EL (cell line): ENCODE measurements around the gene STX7.

Experiments
- DNase-seq: peaks from one replicate; pipeline ENCODE4 v3.0.0-alpha.2; 2016

STX7 gene

GRCh38 chr6:132475925-132476324, 37.0 kb downstream of the STX7 start:
- no peak for DNase-seq

DNA sequence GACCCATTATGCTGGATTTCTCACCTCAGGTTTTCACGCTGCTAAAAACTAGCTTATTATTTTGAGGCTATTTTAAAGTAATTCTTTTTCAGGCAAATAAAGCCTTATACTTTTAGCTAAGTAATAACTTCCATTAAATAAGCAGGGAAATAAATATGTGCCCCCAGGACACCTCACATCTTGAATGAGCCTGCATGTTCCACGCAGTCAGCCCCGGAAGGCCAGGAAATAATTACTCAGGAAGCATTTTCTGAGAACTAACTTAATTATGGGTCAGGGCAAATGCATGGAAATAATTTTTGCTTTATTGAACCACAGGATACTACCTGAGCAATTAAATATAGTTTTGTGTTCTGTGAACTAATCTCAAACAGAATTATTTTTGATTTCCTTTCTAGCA, 41.1 kb downstream of the STX7 start:
- DNase-seq: no peak

DNA sequence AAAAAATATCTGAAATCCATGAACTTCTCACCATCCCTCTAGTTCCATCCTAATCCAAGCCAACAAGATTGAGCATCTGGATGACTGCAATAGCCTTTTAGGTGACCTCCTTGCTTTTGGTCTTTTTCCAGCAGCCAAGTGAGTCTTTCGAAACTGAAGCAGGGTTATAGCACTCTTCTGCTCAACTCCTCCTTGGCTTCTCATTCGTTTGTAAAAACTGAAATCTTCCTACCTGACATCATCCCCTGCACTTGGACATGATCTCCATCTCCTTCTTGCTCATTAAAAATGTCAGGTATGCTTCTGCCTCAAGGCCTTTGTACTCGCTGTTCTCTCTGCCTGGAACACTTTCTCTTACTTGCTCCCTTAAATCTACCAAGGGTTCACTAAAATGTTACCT, 46.0 kb downstream of the STX7 start:
- peak; percentile 63 for DNase-seq

- DNase-seq: no peak
Observed at GRCh38 chr6:132465530-132466485, 47.1 kb downstream of the STX7 start.

DNA sequence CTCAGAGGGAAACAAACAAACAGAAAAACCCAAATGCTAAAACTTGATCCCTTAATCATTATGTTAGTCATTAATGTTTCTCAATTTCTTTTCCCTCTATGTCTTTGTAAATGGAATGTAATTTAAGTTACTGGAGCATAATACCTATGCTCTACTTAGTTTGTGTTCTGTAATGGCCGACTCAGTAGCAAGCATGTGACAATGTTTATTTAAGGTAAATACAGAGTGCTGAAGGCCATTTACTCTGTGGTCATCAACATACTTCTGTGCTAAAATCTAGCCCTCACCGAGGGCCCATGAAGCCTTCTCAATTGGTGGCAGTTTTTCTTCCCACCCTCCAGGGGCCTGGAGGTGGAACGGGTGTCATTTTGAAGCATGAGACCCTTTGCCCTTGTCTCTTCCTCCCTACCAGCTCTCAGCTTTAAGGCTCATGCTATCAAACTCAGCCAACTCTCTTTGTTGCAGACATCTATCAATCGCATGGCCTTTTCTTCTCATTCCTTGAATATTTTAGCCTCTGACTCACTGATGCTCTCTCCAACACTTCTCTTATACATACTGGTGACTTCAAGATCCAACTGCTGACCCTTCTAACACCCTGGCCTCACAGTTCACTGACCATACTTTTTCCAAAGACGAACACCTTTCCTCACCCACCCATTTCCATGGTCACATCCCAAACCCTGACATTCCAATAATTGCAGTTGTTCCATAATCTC, 48.2 kb downstream of the STX7 start:
- peak; percentile 66 for DNase-seq

DNA sequence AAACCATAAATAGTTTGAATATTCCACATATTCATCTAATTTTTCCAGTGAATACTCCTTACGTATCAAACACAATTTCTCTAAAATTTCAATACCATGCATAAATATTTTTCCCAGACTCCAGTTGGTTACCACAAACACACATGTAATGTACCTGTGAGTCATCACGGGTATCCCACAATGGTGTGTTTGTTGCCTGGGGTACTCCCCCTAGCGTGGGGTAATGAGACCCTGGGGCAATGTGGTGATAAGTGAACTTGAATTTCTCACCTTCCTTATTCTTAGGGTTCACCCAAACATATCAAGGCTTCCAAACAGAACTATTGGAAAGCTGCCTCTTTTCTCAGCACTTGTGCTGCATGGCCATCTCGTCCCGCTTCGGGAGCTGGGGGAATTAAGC, 51.0 kb downstream of the STX7 start:
- no peak for DNase-seq

GRCh38 chr6:132459605-132459952, 53.3 kb downstream of the STX7 start:
- DNase-seq: no peak

GRCh38 chr6:132458887-132459604, 53.9 kb downstream of the STX7 start:
- DNase-seq: no peak

DNA sequence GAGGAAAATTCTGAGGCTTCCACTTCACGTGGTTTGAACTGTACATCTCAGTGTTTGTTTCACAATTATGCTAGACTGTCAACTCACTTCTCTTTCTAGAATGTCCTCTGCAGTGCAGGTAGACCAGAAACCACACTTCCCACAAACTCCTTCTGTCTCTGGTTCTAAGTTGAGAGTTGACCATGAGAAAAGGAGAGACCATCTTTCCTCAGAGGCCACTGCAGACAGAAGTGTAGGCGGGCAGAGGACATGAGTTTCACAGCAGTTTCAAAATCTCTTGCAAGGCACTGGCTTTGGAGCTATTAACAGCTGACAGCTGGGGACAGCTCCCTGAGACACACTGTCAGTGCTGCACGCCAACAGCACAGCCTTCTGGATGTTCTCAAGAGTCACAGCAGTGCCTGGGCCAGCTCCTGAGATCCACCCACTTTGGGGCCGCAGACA, 56.2 kb downstream of the STX7 start:
- DNase-seq: no peak

DNA sequence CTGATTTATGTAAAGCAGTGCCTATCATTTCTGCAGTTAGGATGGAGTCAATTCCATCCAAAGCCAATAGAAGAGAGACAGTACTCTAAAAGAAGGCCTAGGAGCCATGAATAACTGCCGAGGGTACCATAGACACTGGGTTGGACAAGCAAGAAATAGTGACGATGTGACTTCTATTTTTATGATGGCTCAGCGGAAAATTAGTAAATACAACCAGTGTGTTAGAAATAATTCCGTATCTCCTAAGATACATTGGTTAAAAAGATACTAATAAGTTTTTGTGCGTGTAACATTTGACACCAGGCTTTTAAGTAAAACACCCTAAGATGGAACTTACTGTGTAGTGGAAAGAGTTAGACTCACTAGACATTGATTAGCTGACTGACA, 66.1 kb downstream of the STX7 start:
- no peak for DNase-seq

- no peak for DNase-seq
Observed at GRCh38 chr6:132446141-132446854, 66.6 kb downstream of the STX7 start.

DNA sequence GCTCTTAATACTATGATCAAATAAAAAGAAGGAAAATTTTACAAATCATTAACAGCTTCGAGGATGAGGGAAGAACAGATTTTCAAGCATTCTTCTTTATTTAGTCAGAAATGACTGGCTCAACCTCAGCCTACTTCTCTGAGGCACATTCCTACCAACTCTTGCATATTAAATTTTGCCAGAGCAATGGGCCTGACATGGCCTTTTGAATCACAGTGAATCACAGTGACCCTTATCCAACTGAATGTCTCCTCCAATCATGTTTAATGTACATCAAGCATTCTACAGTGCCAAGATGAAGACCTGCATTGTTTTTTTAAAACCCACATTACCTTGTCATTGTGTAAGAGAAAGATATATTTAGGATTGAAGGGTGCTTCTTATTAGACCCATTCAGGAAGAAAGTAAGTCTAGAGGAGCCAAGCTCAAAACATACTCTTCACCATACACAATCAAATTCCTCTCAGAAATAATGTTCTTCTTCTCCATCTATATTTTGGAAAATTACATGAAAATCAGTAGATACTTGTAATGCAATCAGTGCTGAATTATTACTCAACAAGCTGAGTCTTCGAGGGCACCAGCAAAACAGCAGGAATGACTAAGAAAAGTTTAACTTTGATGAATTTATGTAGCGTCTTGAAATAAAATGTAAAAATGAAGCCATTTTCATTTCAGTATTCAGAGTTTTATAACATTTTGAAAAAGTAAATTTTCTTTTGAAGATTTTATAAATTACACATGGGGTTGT, 67.5 kb downstream of the STX7 start:
- DNase-seq: peak; percentile 94

GRCh38 chr6:132443206-132443605, 69.7 kb downstream of the STX7 start:
- DNase-seq: peak; percentile 48

GRCh38 chr6:132430110-132430509, 82.8 kb downstream of the STX7 start:
- no peak for DNase-seq

GRCh38 chr6:132425176-132425575, 87.7 kb downstream of the STX7 start:
- no peak for DNase-seq

DNA sequence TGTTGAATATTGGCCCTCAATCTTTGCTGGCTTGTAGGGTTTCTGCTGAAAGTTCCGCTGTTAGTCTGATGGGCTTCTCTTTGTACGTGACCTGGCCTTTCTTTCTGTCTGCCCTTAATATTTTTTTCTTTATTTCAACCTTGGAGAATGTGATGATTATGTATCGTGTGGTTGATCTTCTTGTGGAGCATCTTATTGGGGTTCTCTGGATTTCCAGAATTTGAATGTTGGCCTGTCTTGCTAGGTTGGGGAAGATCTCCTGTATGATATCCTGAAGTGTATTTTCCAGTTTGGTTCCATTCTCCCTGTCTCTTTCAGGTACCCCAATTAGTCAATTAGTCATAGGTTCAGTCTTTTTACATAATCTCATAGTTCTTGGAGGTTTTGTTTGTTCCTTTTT, 89.1 kb downstream of the STX7 start:
- no peak for DNase-seq

GRCh38 chr6:132418235-132418965, 94.5 kb downstream of the STX7 start:
- DNase-seq: no peak

GRCh38 chr6:132414761-132415160, 98.2 kb downstream of the STX7 start:
- peak; percentile 86 for DNase-seq

DNA sequence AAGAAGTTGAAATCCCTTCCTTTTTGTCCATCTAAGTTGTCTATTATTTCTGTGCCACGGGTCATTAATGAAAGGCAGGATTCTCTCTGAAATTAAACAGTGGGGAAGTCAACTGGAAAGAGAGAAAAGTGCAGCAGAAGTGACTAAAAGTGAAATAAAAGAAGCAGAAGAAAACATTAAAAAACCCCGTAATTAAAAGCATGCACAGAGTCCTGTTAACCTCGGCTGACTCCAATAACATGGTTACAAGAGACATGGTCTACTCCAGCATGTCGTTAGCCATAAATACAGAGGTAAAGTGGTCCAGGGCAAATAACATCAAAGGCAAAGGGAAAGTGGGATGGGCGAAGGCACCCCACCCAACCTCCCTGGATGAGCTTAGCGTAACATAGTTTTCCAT, 98.6 kb downstream of the STX7 start:
- no peak for DNase-seq

DNA sequence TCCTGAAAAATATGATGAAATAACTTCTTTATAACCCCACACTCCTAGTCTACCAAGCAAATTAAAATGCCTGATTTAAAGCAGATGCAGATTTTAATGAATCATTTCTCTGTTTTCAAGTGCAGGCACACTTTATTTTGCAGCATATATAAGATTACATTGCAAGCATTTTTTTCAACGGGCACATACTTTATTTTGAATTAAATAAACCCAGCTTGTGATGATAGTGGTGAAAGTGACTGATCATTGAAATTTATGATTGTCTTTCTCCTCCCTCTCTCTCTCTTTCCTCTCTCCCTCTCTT, 99.5 kb downstream of the STX7 start:
- no peak for DNase-seq

GRCh38 chr6:132412656-132413498, 100.0 kb downstream of the STX7 start:
- peak; percentile 60 for DNase-seq
